Activated CD4-positive, CD25-positive, alpha-beta regulatory T cell treated with anti-CD3 and anti-CD28 coated beads, Interleukin-2, amount 50 U/mL, for 16 hours (primary cell): ENCODE results near the gene CNOT1.
"Not testable (repeated sequence)": the region's sequence is repeated elsewhere in the genome, so short reads cannot be mapped to it uniquely, and the experiment has no call there.

Source experiments
- DNase-seq: peaks from one replicate; pipeline ENCODE4 v3.0.0-alpha.2; 2020; ENCODE audit warnings: low read depth, low spot score

Gene CNOT1

DNA sequence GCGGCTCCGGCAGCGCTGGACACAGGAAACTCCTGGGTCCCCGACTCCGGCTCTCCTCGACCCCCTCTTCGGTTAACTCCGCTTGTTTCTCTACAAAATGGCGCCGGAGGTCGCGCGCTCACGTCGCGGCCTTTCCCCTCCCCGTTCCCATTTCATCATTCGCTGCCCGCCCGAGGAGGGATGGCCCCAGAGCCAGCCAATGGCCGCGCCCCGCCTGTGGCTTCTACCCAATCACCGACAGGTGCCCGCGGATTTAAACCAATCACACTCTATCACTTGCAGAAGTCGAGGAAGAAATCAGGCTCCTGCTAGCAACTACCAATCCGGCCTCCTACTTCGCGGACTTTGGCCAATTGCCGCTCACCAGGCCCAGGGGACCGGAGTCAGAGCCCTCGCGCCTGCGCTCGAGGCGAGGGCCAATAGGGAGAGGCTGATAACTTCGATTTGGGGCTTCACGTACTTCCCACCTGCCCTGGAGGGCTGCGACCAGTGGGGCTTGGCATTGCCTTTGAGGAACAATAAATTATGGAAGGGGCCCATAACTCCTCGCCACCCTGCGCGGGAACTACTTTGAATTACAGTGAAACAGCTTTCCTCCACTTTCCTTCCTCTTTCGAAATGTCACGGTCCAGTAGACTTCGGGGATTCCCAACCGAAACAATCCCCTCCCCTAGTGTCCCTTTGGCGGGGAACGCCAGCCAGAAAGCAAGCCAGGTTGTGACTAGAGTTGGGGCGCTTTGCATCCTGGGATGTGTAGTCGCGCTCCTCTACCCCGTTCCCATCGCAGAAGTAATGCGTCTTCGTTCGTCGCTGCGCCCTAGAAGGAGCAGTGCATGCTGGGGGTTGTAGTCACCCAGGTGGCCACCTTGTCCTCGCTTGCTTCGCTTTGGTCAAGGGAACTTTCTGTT lies at the start of gene CNOT1:
CNOT1 (minus strand) TSS at position 94 of the 908 bp plus-strand sequence. CDS start 30,489 bp downstream, outside the sequence.
- peak; percentile 93 for DNase-seq

DNA sequence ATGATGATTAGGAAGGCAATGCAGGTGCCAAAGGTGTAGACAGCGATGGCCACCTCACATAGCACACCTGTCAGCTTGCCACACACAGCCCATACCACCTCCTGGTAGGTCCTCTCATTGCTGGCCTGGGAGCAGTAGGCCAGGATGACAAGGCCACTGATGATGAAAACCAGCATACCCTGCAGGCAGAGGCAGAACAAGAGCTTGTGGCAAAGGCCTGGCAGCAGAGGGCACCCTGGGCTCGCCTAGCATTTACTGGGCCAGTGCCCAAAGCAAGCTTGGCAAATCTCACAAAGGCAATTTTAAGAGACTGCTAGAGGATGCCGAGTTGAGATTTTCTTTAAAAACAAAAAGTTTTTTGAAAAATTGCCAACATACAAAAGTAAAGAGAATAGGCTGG lies 49.1 kb upstream of the CNOT1 start:
- DNase-seq, result no peak

DNA sequence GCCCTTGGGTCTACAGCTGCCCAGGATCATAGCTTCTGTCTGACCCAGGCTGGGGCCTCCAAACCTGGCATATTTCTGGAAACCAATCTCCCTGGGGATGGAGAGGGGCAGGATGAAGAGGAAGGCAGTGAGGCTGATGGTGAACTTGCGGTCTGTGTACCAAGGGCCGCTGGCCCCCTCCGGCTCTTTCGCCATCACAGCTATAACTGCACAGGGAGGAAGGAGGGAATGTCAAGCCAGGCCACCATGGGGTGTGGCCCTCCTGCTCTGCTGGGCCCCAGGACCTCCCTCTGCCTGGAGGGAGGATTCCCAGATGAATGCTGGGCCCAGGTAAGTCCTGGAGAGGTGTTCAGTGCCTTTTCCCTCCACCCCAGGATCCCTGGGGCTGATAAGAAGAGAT lies 48.6 kb upstream of the CNOT1 start:
- no peak for DNase-seq

DNA sequence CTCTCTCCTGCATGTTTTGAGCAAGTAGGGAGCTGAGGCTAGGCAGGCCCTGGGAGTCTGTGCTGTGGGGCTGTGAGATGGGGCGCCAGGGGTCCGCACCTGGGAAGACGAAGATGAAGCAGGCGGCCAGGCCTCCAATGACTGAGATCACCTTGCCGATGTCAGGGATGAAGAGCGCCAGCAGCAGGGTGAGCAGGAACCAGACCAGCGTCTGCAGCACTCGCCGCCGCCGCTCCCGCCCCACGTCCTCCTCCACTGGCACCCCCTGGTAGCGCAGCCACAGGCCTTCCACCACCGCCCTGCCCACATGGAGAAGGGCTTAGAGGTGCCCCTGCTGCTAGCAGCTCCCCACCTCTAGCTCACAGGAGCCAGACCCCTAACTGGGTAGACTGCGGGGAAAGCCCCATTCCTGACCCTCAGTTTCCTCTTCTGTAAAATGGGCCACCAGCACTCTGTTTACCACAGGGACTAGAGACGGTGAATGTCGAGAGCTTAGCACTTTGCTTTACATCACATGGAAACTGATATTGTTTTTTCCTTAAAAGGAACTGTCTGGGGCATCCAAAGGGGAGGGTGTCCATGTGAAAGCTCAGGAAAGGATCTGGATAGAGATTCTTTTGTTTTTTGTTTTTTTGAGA lies 41.4 kb upstream of the CNOT1 start:
- no peak for DNase-seq

DNA sequence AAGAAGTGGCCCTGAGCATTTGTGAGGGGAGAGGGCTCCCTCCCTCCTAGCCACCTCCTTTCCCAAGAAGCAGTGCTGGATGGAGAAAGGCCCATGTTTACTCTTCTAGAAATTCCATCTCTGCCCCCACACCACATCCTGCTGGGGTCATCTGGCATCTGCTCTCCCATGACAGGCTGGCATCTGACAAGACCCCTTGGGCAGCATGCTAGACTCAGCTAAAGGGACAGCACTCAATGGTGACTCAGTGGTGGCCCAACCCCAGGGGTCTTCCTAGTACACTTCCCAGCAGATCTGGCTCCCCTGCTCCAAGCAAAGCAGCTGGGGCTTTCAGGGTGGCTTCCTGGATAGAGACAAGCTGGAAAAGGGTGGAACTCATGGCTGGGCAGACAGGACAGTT lies 40.6 kb upstream of the CNOT1 start:
- no peak for DNase-seq

DNA sequence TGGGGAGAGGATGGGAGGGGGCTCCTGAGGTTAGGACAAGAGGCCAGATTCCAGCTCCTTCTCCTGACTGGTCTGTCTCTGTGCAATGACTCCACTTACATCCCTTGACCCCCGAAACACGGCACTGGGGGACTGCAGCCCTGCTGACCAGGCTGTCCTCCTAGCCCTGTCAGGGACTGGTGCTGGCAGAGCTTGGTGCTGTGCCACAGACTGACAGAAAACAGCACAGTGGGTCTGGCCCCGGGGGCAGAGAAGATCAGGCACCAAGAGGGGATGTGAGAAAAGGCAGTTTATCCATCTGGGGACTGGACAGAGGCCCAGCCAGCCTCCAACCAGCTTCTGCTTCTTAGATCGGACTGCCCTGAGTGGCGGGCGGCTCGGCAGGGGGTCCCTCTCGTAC lies 35.6 kb upstream of the CNOT1 start:
- DNase-seq, result no peak

DNA sequence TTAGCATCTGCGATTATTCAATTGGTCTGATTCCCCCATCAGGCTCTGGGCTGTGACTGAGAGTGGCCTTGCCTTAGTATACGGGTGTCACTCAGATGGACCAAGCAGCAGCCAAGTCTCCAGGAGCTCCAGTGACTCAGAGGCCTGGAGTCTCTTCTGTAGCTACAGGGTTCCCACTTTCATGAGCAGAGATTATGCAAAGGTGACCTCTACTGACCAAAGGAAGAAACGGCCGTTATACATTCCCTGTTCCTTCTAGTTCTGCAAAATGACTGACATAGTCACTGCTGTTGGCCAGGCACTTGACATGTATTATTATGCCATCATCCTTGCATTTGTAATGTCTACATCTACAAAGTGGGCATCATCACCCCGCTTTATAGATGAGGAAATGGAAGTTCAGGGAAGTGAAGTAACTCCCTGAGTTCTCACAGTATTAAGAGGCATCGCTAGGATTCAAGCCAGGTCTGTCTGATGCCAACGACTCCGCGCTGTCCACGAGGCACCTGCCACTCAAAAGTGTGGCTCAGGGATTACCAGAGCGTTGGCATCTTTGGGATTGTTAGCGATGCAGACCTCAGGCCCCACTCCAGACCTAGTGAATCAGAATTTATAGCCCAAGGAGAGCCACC lies 31.7 kb upstream of the CNOT1 start:
- no peak for DNase-seq

DNA sequence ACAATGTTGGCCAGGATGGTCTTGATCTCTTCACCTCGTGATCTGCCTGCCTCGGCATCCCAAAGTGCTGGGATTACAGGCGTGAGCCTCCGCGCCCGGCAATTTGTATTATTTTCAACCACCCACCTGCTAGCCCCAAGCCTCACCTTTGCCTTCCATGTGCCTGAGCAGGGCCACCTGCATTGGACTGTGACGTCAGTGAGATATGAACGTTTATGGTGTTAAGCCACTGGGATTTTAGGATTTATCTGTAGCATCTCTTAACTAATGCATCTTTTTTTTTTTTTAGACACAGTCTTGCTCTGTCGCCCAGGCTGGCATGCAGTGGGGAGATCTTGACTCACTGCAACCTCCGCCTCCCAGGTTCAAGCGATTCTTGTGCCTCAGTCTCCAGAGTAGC lies 30.3 kb upstream of the CNOT1 start:
- DNase-seq, result not testable (repeated sequence)

DNA sequence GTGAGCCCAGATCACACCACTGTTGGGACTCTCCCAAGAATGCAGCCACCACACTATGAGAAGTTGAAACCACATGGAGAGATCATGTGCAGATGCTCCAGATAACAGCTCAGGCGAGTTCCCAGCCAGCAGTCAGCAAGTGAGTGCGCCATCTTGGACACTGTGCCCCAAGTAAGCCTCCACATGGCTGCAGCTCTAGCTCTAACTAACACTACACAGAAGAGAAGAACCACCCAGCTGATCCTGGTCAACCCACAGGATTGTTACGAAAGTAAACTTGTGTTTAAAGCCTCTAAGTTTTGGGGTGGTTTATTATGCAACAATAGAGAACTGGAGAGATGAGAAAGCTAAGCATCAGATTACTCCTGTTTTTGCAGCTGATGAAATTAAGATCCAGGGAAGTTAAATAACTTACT lies 29.2 kb upstream of the CNOT1 start:
- DNase-seq, result no peak

DNA sequence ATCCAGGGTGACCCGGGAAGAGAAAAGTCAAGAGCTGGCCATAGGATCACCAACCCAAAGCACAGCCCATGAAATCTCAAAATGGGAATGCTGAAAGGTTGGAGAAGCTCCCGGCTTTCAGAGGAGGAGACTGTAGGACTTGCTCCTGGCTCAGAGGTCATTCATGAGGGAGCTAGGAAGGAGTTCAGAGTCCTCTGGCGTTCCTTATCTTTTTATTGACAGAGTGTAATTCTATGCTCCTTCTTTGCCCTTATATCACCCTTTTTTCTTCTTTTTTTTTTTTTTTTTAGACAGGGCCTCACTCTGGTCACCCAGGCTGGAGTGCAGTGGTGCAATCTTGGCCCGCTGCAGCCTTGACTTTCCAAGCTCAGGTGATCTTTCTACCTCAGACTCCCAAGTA lies 27.3 kb upstream of the CNOT1 start:
- no peak for DNase-seq

DNA sequence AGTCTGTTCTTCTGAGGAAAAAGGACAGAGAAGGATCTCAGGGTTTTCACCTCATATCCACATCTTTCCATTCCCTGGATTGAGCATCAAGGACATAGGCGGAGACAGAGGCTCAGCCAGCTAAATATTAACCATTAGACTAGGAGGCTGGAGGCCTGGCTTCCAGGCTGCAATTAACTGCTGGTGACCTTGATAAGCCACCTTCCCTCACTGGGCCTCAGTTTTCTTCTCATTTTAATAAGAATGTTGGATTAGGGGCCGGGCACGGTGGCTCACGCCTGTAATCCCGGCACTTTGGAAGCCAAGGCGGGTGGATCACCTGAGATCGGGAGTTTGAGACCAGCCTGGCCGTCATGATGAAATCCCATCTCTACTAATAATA lies 25.6 kb upstream of the CNOT1 start:
- no peak for DNase-seq

DNA sequence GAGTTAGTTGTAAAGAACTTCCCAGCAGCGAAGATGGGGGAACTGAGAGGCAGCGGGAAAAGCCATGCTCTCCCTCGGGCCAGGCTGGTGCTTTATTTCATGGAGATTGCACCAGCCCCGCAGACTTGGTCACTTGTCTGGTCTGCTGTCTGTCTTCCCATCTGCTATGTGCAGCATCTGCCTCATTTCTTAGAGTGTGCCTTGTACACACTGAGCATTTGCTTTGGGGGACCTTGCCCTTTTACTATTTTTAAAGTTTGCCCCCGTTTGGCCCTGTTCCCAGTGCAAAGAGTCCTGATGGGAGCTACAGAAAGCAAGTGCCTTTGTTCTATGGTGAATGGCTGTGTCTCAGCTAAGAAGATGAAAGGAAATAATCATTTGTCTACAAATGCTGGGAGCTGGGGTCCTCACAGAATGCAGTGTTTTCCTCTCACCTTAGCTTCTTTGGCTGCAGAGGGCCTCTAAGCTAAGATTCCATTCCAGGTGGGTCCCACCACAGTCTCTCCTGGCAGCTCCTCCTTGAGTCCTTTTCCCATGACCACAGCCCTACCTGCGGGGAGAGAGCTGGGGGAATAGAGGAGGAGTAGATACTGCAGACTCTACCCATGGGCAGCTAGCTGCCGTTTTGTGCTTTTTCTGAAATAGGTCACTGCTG lies 25.1 kb upstream of the CNOT1 start:
- DNase-seq, result no peak

DNA sequence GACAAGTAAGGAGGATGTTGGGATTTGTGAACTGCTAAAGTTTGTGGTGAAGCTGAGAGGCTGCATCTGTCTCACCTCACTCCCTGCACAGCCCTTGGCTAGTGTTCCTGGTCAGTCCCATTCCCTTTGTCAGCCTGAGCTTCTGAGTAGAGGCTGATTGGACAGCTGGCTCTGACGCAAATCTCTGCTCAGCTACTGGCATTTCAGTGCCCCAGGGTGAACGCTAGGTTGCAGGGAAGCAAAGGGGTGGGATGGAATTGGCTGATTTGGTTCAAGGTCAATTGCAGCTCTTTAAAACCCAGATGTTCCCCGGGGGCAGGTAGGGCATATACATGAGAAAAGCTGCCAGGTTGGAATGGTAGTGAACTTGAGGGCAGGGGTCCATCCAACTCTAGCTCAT lies 23.1 kb upstream of the CNOT1 start:
- no peak for DNase-seq

DNA sequence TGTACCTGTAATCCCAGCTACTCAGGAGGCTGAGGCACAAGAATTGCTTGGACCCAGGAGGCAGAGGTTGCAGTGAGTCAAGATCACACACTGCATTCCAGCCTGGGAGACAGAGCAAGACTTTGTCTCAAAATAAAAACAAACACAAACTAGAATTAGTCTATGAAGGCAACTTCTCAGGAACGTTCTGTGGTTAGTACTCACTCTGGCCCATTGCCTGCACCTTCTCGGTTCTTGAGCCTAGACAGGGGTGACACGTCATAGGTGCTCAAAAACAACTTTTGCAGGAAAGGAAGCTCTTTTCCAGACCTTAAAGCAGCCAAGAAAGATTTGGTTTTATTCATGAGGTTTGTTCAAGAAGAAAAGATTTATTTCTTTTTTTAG lies 22.3 kb upstream of the CNOT1 start:
- no peak for DNase-seq

DNA sequence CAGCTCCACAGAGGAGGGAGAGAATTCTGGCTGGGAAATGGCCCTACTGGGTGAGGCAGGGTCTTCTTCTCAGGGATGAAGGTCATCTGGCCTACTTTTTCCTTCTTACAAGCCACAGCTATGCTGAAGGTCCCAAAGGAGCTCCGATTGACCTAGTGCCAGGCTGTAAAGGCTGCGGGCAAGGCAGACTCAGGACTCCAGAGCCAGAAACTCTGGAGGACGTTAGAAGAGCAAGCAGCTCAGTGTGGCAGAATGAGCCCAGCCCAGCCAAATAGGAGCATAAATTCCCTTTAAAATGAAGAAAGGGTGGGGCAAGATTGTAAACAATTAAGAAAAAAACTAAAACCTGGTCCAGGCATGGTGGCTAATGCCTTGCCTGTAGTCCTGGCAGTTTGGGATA lies 20.1 kb upstream of the CNOT1 start:
- DNase-seq, result no peak

DNA sequence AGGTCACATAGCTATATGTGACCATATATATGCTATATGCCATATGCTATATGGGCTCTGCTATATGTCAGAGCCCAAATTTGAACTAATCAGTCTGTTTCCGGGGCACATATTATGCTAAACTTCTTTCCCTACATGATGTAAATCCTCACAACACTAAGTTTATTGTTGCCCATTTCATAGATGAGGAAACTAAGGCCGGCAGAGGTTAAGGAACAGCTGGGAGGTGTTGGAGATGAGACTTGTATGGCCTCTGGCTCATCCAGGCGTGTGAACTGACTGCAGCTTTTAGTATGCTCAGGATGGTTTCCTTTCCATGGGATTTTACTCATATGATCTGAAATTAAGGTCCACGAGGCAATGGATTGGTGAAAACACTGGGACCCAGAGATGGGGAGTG lies 17.5 kb upstream of the CNOT1 start:
- DNase-seq, result no peak

DNA sequence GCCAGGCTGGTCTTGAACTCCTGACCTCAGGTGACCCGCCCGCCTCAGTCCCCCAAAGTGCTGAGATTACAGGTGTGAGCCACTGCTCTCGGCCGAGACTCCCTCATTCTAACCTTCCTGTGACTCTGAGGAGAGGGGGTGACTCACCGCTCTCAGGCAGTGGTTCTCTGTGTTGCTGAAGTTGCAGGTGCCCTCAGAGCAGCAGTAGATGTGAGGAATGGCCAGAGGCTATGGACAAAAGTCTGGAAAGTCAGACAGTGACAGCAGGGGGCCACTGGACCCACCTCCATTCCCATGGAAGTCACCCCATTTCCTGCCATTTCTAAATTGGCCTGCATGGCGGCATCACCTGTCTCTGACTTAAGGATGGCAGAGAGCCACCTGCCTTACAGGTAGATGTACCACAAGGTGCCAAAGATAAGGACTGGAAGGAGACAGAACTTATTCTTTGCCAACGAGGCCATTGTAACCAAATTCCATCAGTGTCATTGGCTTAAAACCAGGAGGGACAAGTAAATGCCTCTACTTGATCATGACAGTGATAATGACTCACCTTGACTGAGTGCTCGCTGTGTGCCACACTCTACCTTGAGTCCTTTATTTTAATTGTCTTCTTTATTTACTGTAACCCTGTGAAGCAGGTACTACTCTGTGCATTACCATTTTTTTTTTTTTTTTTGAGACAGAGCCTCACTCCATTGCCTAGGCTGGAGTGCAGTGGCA lies 15.3 kb upstream of the CNOT1 start:
- no peak for DNase-seq

DNA sequence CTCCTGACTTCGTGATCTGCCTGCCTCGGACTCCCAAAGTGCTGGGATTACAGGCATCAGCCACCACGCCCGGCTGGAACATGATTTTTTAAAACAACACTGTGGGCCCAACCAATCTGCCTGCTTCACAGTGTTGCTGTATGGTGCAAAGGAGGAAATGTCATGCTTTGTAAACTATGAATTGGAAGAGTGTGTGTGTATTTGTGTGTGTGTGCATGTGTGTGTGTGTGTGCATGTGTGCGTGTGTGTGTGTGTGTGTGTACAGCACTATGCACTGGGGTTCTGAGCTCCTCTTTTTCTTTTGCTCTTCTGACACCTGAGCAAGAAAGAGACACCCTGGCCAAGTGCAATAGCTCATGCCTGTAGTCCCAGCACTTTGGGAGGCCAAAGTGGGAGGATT lies 14.5 kb upstream of the CNOT1 start:
- no peak for DNase-seq

DNA sequence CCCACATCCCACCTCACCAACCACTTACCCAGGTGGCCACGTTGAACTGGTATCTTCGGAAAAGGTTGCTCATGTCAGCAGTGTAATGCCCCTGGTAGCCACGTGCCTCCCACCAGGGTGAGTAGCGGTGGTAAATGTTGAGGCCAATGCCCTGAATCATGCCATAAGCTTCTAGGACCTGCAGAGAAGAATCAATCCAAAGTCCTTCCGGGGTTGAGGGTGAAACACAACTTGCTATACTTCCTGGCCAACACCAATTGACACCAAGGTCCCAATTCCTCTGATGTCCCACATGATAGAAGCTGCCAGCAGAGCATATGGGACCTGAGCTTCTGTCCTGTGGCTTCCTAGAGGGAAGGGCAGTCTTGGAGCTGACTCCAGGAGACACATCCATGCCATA lies 11.3 kb upstream of the CNOT1 start:
- DNase-seq, result no peak

DNA sequence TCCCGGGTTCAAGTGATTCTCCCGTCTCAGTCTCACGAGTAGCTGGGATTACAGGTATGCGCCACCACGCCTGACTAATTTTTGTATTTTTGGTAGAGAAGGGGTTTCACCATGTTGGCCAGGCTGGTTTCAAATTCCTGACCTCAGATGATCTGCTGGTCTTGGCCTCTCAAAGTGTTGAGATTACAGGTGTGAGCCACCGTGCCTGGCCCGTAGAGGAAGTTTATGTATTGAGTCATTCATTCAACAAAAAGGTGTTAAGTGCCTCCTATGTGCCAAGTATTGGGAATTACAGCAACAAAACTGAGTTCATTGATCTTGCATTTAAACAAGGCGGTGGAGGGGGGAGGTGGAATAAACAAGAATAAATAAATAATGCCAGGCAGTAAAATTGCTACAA lies 10.2 kb upstream of the CNOT1 start:
- DNase-seq, result no peak

DNA sequence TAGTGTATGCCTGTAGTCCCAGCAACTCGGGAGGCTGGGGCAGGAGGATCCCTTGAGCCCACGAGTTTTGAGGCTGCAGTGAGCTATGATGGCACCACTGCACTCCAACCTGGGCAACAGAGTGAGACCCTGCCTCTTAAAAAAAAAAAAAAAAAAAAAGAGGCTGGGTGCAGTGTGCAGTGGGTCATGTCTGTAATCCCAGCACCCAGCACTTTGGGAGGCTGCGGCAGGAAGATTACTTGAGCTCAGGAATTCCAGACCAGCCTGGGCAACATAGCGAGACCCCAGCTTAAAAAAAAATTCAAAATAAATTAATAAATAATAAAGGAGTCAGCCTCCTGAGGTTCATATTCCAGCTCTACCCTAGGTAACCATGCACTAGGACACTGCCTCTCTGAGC lies 9.6 kb upstream of the CNOT1 start:
- no peak for DNase-seq
